Skeletal muscle satellite cell (primary cell): ENCODE data around the gene ZNF786.
"Not testable (repeated sequence)": the region's sequence is repeated elsewhere in the genome, so short reads cannot be mapped to it uniquely, and the experiment has no call there.

ENCODE experiments used
- H3K27me3 ChIP-seq: 2 replicates; pipeline ENCODE4 v1.7.0; 2013; ENCODE audit warnings: low read length; ENCODE audit not compliant: control insufficient read depth, insufficient read depth
- H3K36me3 ChIP-seq: 2 replicates; pipeline ENCODE4 v1.7.0; 2013; ENCODE audit warnings: mild to moderate bottlenecking, control low read depth, low read length; ENCODE audit not compliant: insufficient read depth
- H3K4me1 ChIP-seq: 2 replicates; pipeline ENCODE4 v1.7.0; 2013; ENCODE audit warnings: low read length; ENCODE audit not compliant: control insufficient read depth, insufficient read depth
- H3K4me2 ChIP-seq: 2 replicates; pipeline ENCODE4 v1.7.0; 2013; ENCODE audit warnings: mild to moderate bottlenecking, low read length
- H3K4me3 ChIP-seq: 2 replicates; pipeline ENCODE4 v1.7.0; 2013; ENCODE audit warnings: low read length
- H3K9ac ChIP-seq: 2 replicates; pipeline ENCODE4 v1.7.0; 2013; ENCODE audit warnings: mild to moderate bottlenecking, low read depth, low read length, moderate library complexity
- H3K9me3 ChIP-seq: replicated peaks from 2 replicates; pipeline ENCODE4 v1.7.0; 2013; ENCODE audit warnings: mild to moderate bottlenecking, control low read depth, low read length

The ZNF786 gene

GRCh38 chr7:149053885-149054284 is 36.6 kb downstream of the ZNF786 start:
- no peak overlapping the region for H3K4me2 ChIP-seq
- H3K36me3 ChIP-seq, result no peaks in the 10 kb centered on the region
- H3K9me3 ChIP-seq, result no peaks in the 10 kb centered on the region
- H3K4me1 ChIP-seq, result no peaks in the 10 kb centered on the region
- no peak overlapping the region for H3K9ac ChIP-seq
- peaks cover 8% of the 10 kb centered on the region for H3K27me3 ChIP-seq
- H3K4me3 ChIP-seq, result no peak overlapping the region

DNA sequence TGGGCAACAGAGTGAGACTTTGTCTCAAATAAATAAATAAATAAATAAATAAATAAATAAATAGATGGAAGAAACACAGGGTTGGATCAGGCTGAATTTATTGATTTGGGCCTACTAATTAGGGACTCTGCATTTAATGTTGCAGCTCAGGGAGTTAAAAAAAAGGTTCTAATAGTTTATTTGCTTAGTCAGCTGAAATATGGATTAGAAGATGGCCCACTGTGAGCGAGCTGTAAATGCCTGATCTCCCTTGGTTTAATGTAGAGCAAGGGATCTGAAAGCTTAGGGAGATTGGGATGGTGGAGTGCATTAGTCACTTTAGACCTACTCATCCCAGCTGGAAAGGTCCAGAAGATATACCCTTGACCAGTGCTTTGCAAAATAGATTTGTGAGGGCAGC is 37.1 kb downstream of the ZNF786 start:
- no peak overlapping the region for H3K9ac ChIP-seq
- H3K4me3 ChIP-seq, result no peak overlapping the region
- no peaks in the 10 kb centered on the region for H3K36me3 ChIP-seq
- no peaks in the 10 kb centered on the region for H3K4me1 ChIP-seq
- no peaks in the 10 kb centered on the region for H3K9me3 ChIP-seq
- H3K27me3 ChIP-seq, result peaks cover 8% of the 10 kb centered on the region
- no peak overlapping the region for H3K4me2 ChIP-seq

- Histone ChIP-seq H3K36me3 (no peaks in the 10 kb centered on the region), H3K4me3 (no peak overlapping the region), H3K27me3 (peaks cover 8% of the 10 kb centered on the region), H3K9ac (no peak overlapping the region), H3K4me1 (no peaks in the 10 kb centered on the region), H3K9me3 (no peaks in the 10 kb centered on the region), H3K4me2 (no peak overlapping the region)
Observed at GRCh38 chr7:149050941-149051340, 39.6 kb downstream of the ZNF786 start.

GRCh38 chr7:149048805-149049204 is 41.7 kb downstream of the ZNF786 start:
- Histone ChIP-seq H3K4me2 (no peak overlapping the region), H3K27me3 (peaks cover 4% of the 10 kb centered on the region), H3K4me3 (no peak overlapping the region), H3K4me1 (no peaks in the 10 kb centered on the region), H3K9me3 (no peaks in the 10 kb centered on the region), H3K36me3 (no peaks in the 10 kb centered on the region), H3K9ac (no peak overlapping the region)

DNA sequence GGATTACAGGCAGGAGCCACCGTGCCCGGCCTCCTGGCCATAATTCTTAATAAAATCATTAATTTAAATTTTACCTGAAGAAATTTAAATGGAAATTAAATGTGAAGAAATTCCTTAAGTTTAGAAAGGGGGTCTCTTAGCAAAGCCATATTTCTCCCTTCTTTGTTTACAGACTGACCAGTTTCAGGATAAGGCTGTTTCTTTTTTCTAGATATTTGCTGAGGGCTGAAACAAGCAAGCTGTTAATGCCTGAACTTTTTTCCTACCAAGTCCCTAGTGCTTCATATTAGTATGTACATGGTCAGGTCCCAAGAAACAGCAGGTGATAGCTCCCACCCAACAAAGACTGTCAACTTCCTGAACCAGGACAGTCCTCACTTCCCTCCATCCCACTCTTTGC is 44.1 kb downstream of the ZNF786 start:
- no peak overlapping the region for H3K4me3 ChIP-seq
- H3K4me2 ChIP-seq, result no peak overlapping the region
- H3K4me1 ChIP-seq, result no peaks in the 10 kb centered on the region
- H3K36me3 ChIP-seq, result no peaks in the 10 kb centered on the region
- H3K9me3 ChIP-seq, result no peaks in the 10 kb centered on the region
- H3K9ac ChIP-seq, result no peak overlapping the region
- peaks cover 2% of the 10 kb centered on the region for H3K27me3 ChIP-seq

DNA sequence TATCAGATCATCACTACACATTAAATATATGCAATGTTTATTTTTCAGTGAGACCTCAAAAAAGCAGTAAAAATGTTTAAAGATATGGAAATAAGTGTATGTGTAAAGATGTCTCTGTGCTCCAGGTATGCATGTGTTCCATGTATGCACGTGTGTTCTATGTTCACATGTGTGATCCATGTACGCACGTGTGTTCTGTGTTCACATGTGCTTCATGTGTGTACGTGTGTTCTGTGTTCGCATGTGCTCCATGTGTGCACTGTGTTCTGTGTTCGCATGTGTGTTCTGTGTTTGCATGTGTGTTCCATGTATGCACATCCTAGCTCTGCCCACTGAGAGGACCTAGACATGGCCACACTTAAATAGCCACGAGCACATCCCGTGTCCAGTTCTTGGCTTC is 46.6 kb downstream of the ZNF786 start:
- no peaks in the 10 kb centered on the region for H3K36me3 ChIP-seq
- no peaks in the 10 kb centered on the region for H3K9me3 ChIP-seq

DNA sequence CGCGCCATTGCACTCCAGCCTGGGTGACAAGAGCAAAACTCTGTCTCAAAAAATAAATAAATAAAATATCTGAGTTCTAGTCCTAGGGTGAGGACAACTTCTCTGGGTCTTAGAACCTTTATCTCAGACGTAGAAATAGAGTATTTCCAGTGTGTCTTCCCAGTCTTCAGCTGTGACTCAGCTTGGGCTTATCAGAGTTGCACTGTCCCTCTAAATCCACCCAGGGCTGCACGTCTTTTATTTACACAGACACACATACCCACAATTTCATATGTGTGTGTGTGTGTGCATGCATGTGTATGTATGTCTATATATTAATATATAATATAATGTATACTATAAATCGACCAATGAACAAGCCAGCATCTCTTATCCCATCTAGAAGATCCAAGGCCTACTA is 49.2 kb downstream of the ZNF786 start:
- Histone ChIP-seq H3K36me3 (no peaks in the 10 kb centered on the region), H3K9ac (no peak overlapping the region), H3K9me3 (no peaks in the 10 kb centered on the region), H3K4me1 (no peaks in the 10 kb centered on the region), H3K4me3 (no peak overlapping the region), H3K4me2 (no peak overlapping the region), H3K27me3 (no peaks in the 10 kb centered on the region)

More for the DNA sequence above, 46.6 kb downstream of the ZNF786 start:
- Histone ChIP-seq H3K4me1 (no peaks in the 10 kb centered on the region), H3K27me3 (peaks cover under 1% of the 10 kb centered on the region), H3K4me2 (no peak overlapping the region), H3K9ac (no peak overlapping the region), H3K4me3 (no peak overlapping the region)

DNA sequence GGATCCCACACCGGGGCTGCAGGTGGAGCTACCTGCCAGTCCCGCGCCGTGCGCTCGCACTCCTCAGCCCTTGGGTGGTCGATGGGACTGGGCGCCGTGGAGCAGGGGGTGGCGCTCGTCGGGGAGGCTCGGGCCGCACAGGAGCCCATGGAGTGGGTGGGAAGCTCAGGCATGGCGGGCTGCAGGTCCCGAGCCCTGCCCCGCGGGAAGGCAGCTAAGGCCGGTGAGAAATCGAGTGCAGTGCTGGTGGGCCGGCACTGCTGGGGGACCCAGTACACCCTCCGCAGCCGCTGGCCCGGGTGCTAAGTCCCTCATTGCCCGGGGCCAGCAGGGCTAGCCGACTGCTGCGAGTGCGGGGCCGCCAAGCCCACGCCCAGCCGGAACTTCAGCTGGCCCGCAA is 51.9 kb downstream of the ZNF786 start:
- H3K9me3 ChIP-seq, H3K4me3 ChIP-seq, H3K27me3 ChIP-seq, H3K36me3 ChIP-seq, H3K4me1 ChIP-seq, H3K9ac ChIP-seq, H3K4me2 ChIP-seq: not testable (repeated sequence)

GRCh38 chr7:149036676-149037075 is 53.8 kb downstream of the ZNF786 start:
- Histone ChIP-seq H3K4me3 (no peak overlapping the region), H3K4me1 (no peaks in the 10 kb centered on the region), H3K27me3 (no peaks in the 10 kb centered on the region), H3K9me3 (no peaks in the 10 kb centered on the region), H3K36me3 (no peaks in the 10 kb centered on the region), H3K4me2 (no peak overlapping the region), H3K9ac (no peak overlapping the region)

GRCh38 chr7:149031353-149031910 is 59.1 kb downstream of the ZNF786 start:
- H3K4me1 ChIP-seq, result peaks cover 6% of the 10 kb centered on the region
- no peaks in the 10 kb centered on the region for H3K9me3 ChIP-seq
- no peak overlapping the region for H3K4me3 ChIP-seq
- no peaks in the 10 kb centered on the region for H3K27me3 ChIP-seq
- H3K9ac ChIP-seq, result no peak overlapping the region
- H3K4me2 ChIP-seq, result no peak overlapping the region
- no peaks in the 10 kb centered on the region for H3K36me3 ChIP-seq

GRCh38 chr7:149030439-149030838 is 60.1 kb downstream of the ZNF786 start:
- H3K9ac ChIP-seq, result not testable (repeated sequence)

DNA sequence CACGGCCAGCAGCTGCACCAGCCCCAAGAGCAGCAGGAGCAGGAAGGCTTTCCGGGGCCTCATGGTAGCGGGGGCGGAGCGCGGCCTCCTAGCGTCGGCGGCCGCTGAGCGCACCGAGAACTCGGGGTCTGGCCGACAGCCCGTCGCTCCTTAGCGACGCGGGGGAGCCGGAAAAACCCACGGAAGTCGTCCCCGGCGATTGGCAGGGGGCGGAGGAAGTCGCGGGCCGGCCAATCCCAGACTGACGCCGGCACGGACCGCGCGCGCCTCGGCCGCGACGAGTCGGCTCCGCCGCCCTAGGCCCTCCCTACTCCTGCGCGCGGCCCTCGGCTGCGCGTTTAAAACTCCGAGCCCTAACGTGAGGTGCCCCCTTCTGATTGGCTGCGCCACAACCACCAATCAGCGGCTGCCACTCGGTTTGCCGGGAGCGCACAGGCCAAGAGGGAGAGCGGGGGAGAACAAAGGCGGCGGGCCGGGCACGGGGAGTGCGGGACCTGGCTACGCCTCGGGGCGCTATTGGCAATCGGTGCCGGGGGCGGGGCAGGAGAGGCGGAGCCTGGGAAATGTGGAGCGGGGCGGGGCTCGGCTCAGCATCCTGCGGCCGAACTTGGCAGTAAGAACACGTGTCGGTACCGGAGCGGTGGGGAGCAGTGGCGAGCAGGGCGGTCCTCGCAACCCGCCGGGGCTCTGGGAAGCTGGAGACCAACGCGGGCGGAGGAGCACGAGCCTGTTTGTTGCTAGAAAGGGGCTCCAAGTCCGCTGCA is 62.0 kb downstream of the ZNF786 start, which contains the start of gene PDIA4:
Gene PDIA4, minus strand, starts transcription at position 160 of the 764 bp plus-strand sequence. Its CDS starts 97 bp downstream, at position 63.
- Histone ChIP-seq H3K36me3 (no peaks in the 10 kb centered on the region), H3K4me1 (peaks cover 8% of the 10 kb centered on the region), H3K4me3 (peak within 1 kb of the TSS; percentile 88), H3K27me3 (no peaks in the 10 kb centered on the region), H3K4me2 (peak within 1 kb of the TSS; percentile 87), H3K9me3 (no peaks in the 10 kb centered on the region), H3K9ac (peak within 1 kb of the TSS; percentile 93)

More at GRCh38 chr7:149030439-149030838, 60.1 kb downstream of the ZNF786 start:
- H3K9me3 ChIP-seq, H3K4me3 ChIP-seq, H3K36me3 ChIP-seq, H3K4me1 ChIP-seq, H3K27me3 ChIP-seq, H3K4me2 ChIP-seq: not testable (repeated sequence)
